ENCODE results near the gene LIPK.

DNA sequence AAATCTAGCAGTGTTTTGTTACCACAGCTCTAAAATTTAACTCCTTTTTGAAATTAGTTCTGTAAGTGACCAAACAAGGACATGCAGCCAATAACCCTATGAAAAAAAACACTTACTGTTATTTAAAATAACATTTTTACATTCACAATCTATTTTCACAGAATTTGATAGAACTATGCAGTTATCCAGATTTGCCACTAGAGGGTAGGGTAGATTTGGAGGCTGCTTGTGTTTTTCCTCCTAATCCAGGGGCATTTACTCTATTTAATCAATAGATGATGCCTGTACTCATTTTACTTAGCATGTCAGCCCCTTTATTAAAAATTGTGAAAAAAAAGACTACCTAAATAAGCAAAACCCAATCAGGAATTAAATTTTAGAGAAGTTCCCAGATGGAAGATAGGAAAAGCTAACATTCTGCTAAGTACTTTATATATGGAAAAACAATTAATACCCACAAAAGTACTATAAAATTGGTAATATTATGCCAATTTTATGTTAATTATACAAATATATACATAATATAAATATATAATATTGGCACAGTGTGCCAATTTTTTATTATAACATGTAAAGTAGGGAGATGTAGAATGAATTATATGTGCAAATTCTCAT is 18.1 kb upstream of the LIPK start:
- TF ChIP-seq, protein P1, sequence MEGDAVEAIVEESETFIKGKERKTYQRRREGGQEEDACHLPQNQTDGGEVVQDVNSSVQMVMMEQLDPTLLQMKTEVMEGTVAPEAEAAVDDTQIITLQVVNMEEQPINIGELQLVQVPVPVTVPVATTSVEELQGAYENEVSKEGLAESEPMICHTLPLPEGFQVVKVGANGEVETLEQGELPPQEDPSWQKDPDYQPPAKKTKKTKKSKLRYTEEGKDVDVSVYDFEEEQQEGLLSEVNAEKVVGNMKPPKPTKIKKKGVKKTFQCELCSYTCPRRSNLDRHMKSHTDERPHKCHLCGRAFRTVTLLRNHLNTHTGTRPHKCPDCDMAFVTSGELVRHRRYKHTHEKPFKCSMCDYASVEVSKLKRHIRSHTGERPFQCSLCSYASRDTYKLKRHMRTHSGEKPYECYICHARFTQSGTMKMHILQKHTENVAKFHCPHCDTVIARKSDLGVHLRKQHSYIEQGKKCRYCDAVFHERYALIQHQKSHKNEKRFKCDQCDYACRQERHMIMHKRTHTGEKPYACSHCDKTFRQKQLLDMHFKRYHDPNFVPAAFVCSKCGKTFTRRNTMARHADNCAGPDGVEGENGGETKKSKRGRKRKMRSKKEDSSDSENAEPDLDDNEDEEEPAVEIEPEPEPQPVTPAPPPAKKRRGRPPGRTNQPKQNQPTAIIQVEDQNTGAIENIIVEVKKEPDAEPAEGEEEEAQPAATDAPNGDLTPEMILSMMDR (IDR thresholded peaks at IDR 0.05): peak; percentile 87
- TF ChIP-seq FOSL2 (IDR thresholded peaks at IDR 0.05; ENCODE audit: borderline replicate concordance, low read depth) (no peak), EP300 (IDR thresholded peaks at IDR 0.05; ENCODE audit: borderline replicate concordance in 1 of 2, low read depth in 1 of 2, low read length in 1 of 2) (no peak)
